Measurements from ENCODE around the gene MTCH2.

DNA sequence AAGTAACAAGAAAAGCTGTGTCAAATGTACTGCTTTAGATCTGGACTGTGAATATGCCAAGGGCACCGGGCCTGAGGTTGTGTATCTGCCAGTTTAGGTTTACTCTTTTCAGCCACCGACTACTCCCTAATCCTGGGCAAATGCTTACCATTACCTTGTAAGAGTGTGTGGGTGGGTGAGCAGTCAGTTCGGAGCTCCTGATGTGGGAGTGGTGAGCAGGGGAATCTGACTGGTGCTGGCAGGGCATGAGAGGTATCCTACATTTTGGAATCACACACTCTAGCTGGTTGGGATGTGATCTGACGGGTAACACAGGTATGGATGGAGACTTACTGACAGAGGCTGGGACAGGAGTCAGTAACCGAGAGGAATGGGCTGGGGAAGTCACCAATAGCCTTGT, 58.5 kb downstream of the MTCH2 start:
- no peak for TF ChIP-seq POLR2AphosphoS5 (IDR thresholded peaks at IDR 0.05; ENCODE audit: low read depth, low read length)
- TF ChIP-seq, protein P1, sequence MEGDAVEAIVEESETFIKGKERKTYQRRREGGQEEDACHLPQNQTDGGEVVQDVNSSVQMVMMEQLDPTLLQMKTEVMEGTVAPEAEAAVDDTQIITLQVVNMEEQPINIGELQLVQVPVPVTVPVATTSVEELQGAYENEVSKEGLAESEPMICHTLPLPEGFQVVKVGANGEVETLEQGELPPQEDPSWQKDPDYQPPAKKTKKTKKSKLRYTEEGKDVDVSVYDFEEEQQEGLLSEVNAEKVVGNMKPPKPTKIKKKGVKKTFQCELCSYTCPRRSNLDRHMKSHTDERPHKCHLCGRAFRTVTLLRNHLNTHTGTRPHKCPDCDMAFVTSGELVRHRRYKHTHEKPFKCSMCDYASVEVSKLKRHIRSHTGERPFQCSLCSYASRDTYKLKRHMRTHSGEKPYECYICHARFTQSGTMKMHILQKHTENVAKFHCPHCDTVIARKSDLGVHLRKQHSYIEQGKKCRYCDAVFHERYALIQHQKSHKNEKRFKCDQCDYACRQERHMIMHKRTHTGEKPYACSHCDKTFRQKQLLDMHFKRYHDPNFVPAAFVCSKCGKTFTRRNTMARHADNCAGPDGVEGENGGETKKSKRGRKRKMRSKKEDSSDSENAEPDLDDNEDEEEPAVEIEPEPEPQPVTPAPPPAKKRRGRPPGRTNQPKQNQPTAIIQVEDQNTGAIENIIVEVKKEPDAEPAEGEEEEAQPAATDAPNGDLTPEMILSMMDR (IDR thresholded peaks at IDR 0.05): no peak

Data from Panc1 (cell line).